Aortic smooth muscle cell (primary cell): Measurements from ENCODE around the gene PCSK7. TPM values are rescaled to one million over a fixed set of nuclear protein-coding genes. Genes with fewer than 3 reads are reported as not detected.

Experiments
- total RNA-seq: library from RNA; depleted of rRNA; stranded (reverse); fragments of >200 nt; gene quantifications from 2 replicates; pipeline ENCODE4 v1.2.3, GENCODE V29; 2014

The PCSK7 gene
- 51.4 and 61.8 TPM in 2 replicates for total RNA-seq

GRCh38 chr11:117231842-117232091 is at the start of gene PCSK7:
PCSK7 (minus strand) TSS chr11:117232073; CDS start chr11:117229844, 2,229 bp downstream.

GRCh38 chr11:117232092-117232878 is 412 bp upstream of the PCSK7 start, which contains the start of gene RNF214:
RNF214 (plus strand) TSS chr11:117232671; CDS start chr11:117234273, 1,602 bp downstream.

GRCh38 chr11:117199053-117199915 is 32.6 kb downstream of the PCSK7 start, which contains the start of gene TAGLN:
TAGLN (plus strand) TSS chr11:117199370; CDS start chr11:117203014, 3,644 bp downstream.

GRCh38 chr11:117178210-117179034 is 53.5 kb downstream of the PCSK7 start, which contains the start of gene SIDT2:
SIDT2 (plus strand) TSS chr11:117178743; CDS start chr11:117179264, 521 bp downstream.

Other genes with a start within 250 kb of the PCSK7 start
- 14.1 and 16.9 TPM in 2 replicates for gene SIK3, start 133.6 kb downstream of the PCSK7 start, total RNA-seq
- gene PAFAH1B2, start 87.8 kb downstream of the PCSK7 start, total RNA-seq, result 171 and 180 TPM in 2 replicates
- 30.4 and 40.5 TPM in 2 replicates for gene SIDT2, start 53.3 kb downstream of the PCSK7 start, total RNA-seq
- 2,419 and 2,690 TPM in 2 replicates for gene TAGLN, start 32.7 kb downstream of the PCSK7 start, total RNA-seq
- gene RNF214, start 598 bp upstream of the PCSK7 start, total RNA-seq, result 7.7 and 8.7 TPM in 2 replicates
- 2.0 and 2.9 TPM in 2 replicates for gene BACE1-AS, start 59.3 kb upstream of the PCSK7 start, total RNA-seq
- 28.9 and 41.5 TPM in 2 replicates for gene BACE1, start 84.2 kb upstream of the PCSK7 start, total RNA-seq
- gene CEP164, start 95.8 kb upstream of the PCSK7 start, total RNA-seq, result 26.7 and 27.7 TPM in 2 replicates